ENCODE measurements around the gene ZNF512B. TPM values are rescaled to one million over a fixed set of nuclear protein-coding genes. Genes with fewer than 3 reads are reported as not detected.

The ZNF512B gene
- polyA plus RNA-seq, 2 of the 4 experiments (the other 2 are of a cell fraction) = 2.1 to 16.8 TPM

GRCh38 chr20:63943808-63944077 lies 26.0 kb downstream of the ZNF512B start:
- 90% methylated on average over 3 of the region's 3 CpGs for WGBS (ENCODE audit: missing lambda C conversion rate)
- ChIA-PET CTCF (interaction anchor here (0.8 to 1.9 kb wide), 6 partner anchors 13 to 406 kb away, joined by 3 to 12 read pairs (median 4); no protein-coding TSS in a partner anchor), POLR2A (interaction anchor here (0.7 kb wide), 1 partner anchor 14 kb away, joined by 3 read pairs; no protein-coding TSS in a partner anchor)
- TF ChIP-seq MAZ (IDR thresholded peaks at IDR 0.05; ENCODE audit: borderline replicate concordance, low read depth, low read length) (no peak), RFX5 (IDR thresholded peaks at IDR 0.05) (no peak), CTCF (IDR thresholded peaks at IDR 0.05) (no peak), RARB (CRISPR knock-in tag; IDR thresholded peaks at IDR 0.05) (no peak), REST (IDR thresholded peaks at IDR 0.05) (no peak), HES2 (IDR thresholded peaks at IDR 0.05) (no peak), HEYL (CRISPR knock-in tag; IDR thresholded peaks at IDR 0.05) (no peak), ZFP36 (IDR thresholded peaks at IDR 0.05; ENCODE audit: borderline replicate concordance, partially characterized antibody) (no peak)
- Histone ChIP-seq H3K9me3 (no peaks in the 10 kb centered on the region), H3K4me1 (peaks cover 8% of the 10 kb centered on the region), H3K4me3 (no peak overlapping the region), H3K27ac (no peak overlapping the region), H3K4me2 (no peak overlapping the region)
- no peak for FAIRE-seq
- no peak for ATAC-seq
- DNase-seq (ENCODE audit: low read depth in 1 of 2, low spot score in 1 of 2) = no peak

DNA sequence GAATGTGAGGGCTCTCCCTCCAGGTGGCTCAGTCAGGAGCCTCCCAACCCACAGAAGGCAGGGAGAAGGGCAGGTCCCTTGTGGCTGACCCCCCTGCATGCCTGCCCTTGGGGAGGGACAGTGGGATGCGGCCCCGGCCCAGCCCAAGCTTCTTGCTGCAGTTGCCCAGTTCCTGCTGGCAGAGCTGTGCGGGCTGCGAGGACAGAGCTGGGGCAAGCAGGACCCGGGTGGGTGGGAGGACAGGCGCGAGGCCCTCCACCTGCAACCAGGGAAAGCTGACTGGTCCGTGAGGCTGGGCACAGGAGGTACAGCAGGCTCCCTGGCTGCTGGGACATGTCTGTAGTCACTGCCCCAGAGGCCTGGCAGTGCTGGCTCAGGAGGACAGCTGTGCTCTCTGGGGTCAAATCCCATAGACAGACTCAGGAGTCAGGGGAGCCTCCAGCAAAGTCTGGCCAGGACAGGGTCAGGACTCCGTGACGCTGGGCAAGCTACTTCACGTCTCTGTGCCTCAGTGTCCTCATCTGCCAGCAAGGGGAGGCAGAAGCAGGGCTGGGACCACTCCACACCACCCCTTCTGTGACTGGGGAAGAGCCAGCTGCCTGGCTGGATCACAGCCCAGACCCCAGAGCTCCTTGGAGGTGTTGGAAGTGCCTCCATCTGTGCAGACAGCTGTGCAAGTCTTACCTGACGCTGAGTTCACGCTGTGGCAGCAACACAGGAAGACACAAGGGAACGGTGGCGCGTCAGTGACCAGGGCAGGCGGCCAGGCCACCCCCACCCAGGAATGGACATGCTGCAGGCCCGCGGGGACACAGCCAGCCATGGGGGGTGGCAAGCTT lies 26.5 kb downstream of the ZNF512B start:
- FAIRE-seq (no peak), ATAC-seq (no peak), DNase-seq (ENCODE audit: low read depth in 1 of 2, low spot score in 1 of 2) (no peak)
- ChIA-PET POLR2A (interaction anchor here (0.7 kb wide), 1 partner anchor 14 kb away, joined by 3 read pairs; no protein-coding TSS in a partner anchor), CTCF (interaction anchor here (0.8 to 1.9 kb wide), 7 partner anchors 9 to 405 kb away, joined by 3 to 12 read pairs (median 4); no protein-coding TSS in a partner anchor)
- no peak overlapping the region for H3K27ac ChIP-seq
- peaks cover 5% of the 10 kb centered on the region; the same call in 1 of the 3 replicates for H3K4me1 ChIP-seq
- H3K9me3 ChIP-seq = no peaks in the 10 kb centered on the region
- H3K4me3 ChIP-seq = no peak overlapping the region
- TF ChIP-seq POLR2AphosphoS2 (conservative IDR thresholded peaks at IDR 0.05; ENCODE audit: low read length) = no peak
- 93% methylated on average over 16 of the region's 19 CpGs for WGBS (ENCODE audit: missing lambda C conversion rate)
- H3K4me2 ChIP-seq = no peak overlapping the region

- Histone ChIP-seq H3K4me1 (peaks cover 5% of the 10 kb centered on the region; the same call in 1 of the 3 replicates), H3K4me2 (no peak overlapping the region), H3K4me3 (no peak overlapping the region), H3K9me3 (no peaks in the 10 kb centered on the region), H3K27ac (0 out of 6 replicates have a peak overlapping the region, but pooled peaks of 1 of the 2 experiments have one; percentile 16)
- ChIA-PET CTCF (interaction anchor here (1.1 to 1.9 kb wide), 4 partner anchors 10 to 404 kb away, joined by 3 to 12 read pairs (median 6); no protein-coding TSS in a partner anchor), POLR2A (no interaction called here)
- DNase-seq (ENCODE audit: low read depth in 1 of 2, low spot score in 1 of 2) (peak in 1 of 2 experiments; percentile 52), ATAC-seq (peak in 1 of 2 experiments; percentile 6; a peak in 1 of 6 replicates), FAIRE-seq (no peak)
- WGBS (ENCODE audit: missing lambda C conversion rate) = 76% methylated on average over 26 of the region's 30 CpGs
- no peak for TF ChIP-seq NFE2L2 (conservative IDR thresholded peaks at IDR 0.05; ENCODE audit: low read length)
- no peak for TF ChIP-seq NPAS2 (CRISPR knock-in tag; IDR thresholded peaks at IDR 0.05; ENCODE audit: borderline replicate concordance)
- TF ChIP-seq CTCF (IDR thresholded peaks at IDR 0.05) = no peak
- no peak for TF ChIP-seq FOXS1 (CRISPR knock-in tag; IDR thresholded peaks at IDR 0.05)
- TF ChIP-seq ESRRA (IDR thresholded peaks at IDR 0.05; ENCODE audit: borderline replicate concordance, low read length) = no peak
- TF ChIP-seq, protein P1, sequence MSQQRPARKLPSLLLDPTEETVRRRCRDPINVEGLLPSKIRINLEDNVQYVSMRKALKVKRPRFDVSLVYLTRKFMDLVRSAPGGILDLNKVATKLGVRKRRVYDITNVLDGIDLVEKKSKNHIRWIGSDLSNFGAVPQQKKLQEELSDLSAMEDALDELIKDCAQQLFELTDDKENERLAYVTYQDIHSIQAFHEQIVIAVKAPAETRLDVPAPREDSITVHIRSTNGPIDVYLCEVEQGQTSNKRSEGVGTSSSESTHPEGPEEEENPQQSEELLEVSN (IDR thresholded peaks at IDR 0.05; ENCODE audit: borderline replicate concordance, low read depth) = no peak
These were observed 27.3 kb downstream of the ZNF512B start for GRCh38 chr20:63942250-63942951.

All from A549 (cell line).